Globus pallidus (tissue), 1 donor: ENCODE results near the gene PAXIP1.
A peak's percentile ranks its signal among the peaks of the same experiment; 100 is the strongest.
"Not testable (repeated sequence)": the region's sequence is repeated elsewhere in the genome, so short reads cannot be mapped to it uniquely, and the experiment has no call there.

Source experiments
- DNase-seq: peaks from one replicate; pipeline ENCODE4 v3.0.0-alpha.2; 2015; ENCODE audit warnings: low spot score

PAXIP1 gene, protein sequence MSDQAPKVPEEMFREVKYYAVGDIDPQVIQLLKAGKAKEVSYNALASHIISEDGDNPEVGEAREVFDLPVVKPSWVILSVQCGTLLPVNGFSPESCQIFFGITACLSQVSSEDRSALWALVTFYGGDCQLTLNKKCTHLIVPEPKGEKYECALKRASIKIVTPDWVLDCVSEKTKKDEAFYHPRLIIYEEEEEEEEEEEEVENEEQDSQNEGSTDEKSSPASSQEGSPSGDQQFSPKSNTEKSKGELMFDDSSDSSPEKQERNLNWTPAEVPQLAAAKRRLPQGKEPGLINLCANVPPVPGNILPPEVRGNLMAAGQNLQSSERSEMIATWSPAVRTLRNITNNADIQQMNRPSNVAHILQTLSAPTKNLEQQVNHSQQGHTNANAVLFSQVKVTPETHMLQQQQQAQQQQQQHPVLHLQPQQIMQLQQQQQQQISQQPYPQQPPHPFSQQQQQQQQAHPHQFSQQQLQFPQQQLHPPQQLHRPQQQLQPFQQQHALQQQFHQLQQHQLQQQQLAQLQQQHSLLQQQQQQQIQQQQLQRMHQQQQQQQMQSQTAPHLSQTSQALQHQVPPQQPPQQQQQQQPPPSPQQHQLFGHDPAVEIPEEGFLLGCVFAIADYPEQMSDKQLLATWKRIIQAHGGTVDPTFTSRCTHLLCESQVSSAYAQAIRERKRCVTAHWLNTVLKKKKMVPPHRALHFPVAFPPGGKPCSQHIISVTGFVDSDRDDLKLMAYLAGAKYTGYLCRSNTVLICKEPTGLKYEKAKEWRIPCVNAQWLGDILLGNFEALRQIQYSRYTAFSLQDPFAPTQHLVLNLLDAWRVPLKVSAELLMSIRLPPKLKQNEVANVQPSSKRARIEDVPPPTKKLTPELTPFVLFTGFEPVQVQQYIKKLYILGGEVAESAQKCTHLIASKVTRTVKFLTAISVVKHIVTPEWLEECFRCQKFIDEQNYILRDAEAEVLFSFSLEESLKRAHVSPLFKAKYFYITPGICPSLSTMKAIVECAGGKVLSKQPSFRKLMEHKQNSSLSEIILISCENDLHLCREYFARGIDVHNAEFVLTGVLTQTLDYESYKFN

DNA sequence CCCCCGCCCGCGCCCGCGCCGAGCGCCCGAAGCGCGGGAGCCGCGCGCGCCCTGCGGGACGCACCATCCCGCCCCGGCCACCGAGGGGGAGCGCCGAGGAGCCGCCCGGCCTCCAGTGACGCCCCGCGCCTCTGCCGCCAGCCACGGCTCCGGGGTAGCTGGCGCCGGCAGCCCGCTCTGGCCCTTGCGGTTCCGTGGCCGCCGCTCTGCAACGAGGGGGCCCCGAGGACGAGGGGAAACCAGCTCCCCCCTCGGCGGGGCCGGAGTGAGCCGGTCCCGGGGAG is at the start of gene PAXIP1:
PAXIP1 (minus strand) TSS at position 33 of the 284 bp plus-strand sequence. CDS start 195 bp downstream, outside the sequence.
- no peak for DNase-seq

GRCh38 chr7:155051355-155051754 is 48.4 kb upstream of the PAXIP1 start:
- DNase-seq = no peak

GRCh38 chr7:155048006-155048405 is 45.1 kb upstream of the PAXIP1 start:
- no peak for DNase-seq

DNA sequence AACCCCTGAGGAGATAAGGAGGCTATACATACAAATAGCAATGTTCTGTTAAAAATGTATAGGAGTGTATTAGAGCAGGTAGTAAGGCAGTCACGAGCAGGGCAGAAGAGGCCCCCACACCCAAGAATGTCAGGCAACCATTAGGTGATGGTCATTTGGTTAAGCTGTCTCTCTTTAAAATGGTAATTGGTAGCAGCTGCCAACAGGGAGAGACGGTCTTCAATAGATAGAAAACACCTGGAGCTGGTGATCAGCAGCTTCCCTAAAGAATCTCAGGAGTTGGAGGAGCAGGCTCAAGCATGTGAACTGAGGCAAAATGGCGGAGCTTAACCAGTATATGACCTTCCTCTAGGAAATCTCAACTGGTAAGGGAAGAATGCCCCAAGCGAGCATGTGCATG is 40.8 kb upstream of the PAXIP1 start:
- DNase-seq = no peak

GRCh38 chr7:155038335-155038734 is 35.4 kb upstream of the PAXIP1 start:
- no peak for DNase-seq

GRCh38 chr7:155034495-155034894 is 31.6 kb upstream of the PAXIP1 start:
- not testable (repeated sequence) for DNase-seq

- no peak for DNase-seq
These were observed 30.1 kb upstream of the PAXIP1 start for GRCh38 chr7:155032978-155033377.

- DNase-seq = no peak
These were observed 25.0 kb upstream of the PAXIP1 start for GRCh38 chr7:155027879-155028278.

- DNase-seq = no peak
These were observed 18.8 kb upstream of the PAXIP1 start for GRCh38 chr7:155021699-155022145.

- DNase-seq = no peak
These were observed 18.1 kb upstream of the PAXIP1 start for GRCh38 chr7:155020996-155021395.

DNA sequence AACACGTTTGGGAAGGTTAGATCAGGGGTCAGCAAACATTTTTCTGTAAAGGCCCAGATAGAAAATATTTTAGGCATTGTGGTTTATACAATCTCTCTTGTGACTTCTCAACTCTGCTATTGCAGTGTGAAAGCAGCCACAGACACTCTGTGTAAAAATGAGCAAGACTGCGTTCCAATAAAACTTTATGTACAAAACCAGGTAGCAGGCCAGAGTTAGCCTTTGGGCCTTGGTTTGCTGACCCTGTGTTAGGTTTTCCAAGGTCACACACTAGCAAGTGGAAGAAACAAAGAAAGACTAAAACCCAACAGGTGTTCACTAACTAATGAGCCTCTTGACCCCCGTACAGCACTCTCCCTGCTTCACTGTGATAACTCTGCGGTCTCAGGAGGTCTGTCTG is 14.9 kb upstream of the PAXIP1 start:
- no peak for DNase-seq

- DNase-seq = no peak
These were observed 8.2 kb upstream of the PAXIP1 start for GRCh38 chr7:155011086-155011485.

DNA sequence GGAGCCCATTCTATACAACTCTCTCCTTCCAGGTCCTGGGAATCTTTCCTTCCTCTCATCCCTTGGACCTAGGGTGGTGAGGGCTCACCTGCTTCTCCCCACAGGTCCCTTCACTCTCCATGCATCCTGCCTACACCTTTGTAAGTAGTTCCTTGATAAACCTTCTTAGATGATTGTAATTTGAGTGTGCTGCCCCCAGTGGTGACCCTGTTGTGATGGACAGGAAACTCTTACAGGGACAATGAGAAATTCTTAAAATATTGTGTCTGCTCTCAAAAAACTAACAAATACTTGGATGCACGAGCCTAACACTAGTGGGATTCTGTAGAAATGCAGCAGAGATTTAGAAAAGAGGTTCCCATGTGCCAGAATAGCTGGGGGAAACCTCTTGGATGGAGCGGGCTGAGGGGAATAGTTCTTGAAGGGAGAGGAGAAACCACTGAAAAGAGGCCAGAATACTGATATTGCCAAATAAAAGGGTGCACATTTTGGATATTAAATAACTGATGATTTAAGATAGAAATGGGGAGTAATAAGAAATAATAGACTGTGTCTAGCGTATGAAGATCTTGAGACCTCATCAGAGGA is 6.7 kb upstream of the PAXIP1 start:
- DNase-seq = no peak

GRCh38 chr7:155007947-155008346 is 5.0 kb upstream of the PAXIP1 start:
- peak; percentile 20 for DNase-seq

GRCh38 chr7:155003376-155004214 is 671 bp upstream of the PAXIP1 start:
- peak; percentile 83 for DNase-seq

GRCh38 chr7:155002411-155003091 is 373 bp downstream of the PAXIP1 start:
- peak; percentile 75 for DNase-seq

DNA sequence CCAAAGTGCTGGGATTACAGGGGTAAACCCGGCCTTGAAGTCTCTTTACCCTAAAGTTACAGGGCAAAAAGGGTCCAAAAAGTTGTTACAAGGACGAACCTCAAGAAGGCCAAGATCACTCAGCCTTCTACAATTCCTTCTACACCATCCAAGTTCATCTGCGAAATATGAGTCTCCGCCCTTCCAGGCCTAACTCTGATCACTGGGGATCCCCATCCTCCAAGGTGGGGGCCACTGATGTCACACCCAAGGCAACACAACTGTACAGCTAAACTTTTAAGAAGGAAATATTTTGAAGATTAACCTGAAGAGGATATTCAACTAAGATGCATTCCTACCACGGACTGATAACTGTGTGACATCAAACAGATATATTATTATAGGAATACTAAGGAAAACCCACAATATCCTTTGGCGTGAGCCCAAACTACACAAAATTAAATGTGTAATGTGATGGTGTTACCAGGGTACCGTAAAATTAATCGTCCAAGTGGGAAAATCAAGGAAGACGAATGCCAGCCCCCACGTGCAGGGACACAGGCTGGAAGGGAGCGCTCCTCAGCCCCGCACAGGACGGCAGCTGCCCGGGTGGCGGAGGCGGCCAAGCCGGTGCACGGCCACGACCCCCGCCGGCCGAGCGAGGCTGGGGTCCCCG is 1.0 kb downstream of the PAXIP1 start:
- peak; percentile 5 for DNase-seq

GRCh38 chr7:155000795-155001194 is 2.1 kb downstream of the PAXIP1 start:
- no peak for DNase-seq

- DNase-seq = no peak
These were observed 4.4 kb downstream of the PAXIP1 start for GRCh38 chr7:154998481-154998880.

DNA sequence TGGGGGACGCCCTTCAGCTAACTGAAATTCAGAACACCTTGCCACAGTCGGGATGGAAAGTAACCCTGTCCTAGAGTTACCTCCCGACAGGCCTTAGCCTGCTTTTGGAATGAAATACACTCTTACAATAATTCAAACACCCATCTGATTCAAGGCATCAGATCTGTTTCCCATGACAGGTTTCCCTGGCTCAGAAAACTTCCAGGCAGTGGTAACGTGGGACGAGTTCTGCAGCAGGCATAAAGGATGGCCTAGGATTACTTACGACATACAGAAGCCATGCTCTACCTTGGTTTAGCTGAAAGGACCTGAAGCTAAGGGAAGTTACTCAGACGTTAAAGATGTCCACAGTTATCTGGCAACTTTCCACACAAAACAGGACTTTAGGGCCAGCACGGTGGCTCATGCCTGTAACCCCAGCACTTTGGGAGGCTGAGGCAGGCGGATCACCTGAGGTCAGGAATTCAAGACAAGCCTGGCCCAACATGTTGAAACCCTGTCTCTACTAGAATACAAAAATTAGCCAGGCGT is 5.0 kb downstream of the PAXIP1 start:
- DNase-seq = no peak
